H9 (cell line): ENCODE results near the gene MICB. TPM values are rescaled to one million over a fixed set of nuclear protein-coding genes. Genes with fewer than 3 reads are reported as not detected.

Source experiments
- DNase-seq: peaks from one replicate; pipeline ENCODE4 v3.0.0-alpha.2; 2017
- H2AFZ ChIP-seq: one replicate; pipeline ENCODE4 v1.6.1; 2013; ENCODE audit warnings: mild to moderate bottlenecking, low read length, control low read depth, moderate library complexity
- H2AK5ac ChIP-seq: 2 replicates; pipeline ENCODE4 v1.6.1; 2013; ENCODE audit warnings: low read length, control low read depth, mixed read lengths; ENCODE audit not compliant: insufficient read length
- H2BK120ac ChIP-seq: one replicate; pipeline ENCODE4 v1.6.1; 2013; ENCODE audit warnings: low read depth, mild to moderate bottlenecking, low read length, control low read depth, inconsistent platforms; ENCODE audit not compliant: poor library complexity, severe bottlenecking
- H2BK12ac ChIP-seq: 2 replicates; pipeline ENCODE4 v1.6.1; 2013; ENCODE audit warnings: low read length, control low read depth, mixed read lengths, low read depth; ENCODE audit not compliant: insufficient read length
- H2BK15ac ChIP-seq: 2 replicates; pipeline ENCODE4 v1.6.1; 2013; ENCODE audit warnings: low read depth, low read length, control low read depth
- H2BK20ac ChIP-seq: one replicate; pipeline ENCODE4 v1.6.1; 2013; ENCODE audit warnings: low read depth, mild to moderate bottlenecking, low read length, control low read depth, inconsistent platforms; ENCODE audit not compliant: poor library complexity, severe bottlenecking
- H2BK5ac ChIP-seq: 2 replicates; pipeline ENCODE4 v1.6.1; 2013; ENCODE audit warnings: low read length, control low read depth, mixed read lengths; ENCODE audit not compliant: insufficient read length
- H3K14ac ChIP-seq: 2 replicates; pipeline ENCODE4 v1.6.1; 2013; ENCODE audit warnings: low read length, control low read depth; ENCODE audit not compliant: insufficient read depth
- H3K18ac ChIP-seq: 2 replicates; pipeline ENCODE4 v1.6.1; 2013; ENCODE audit warnings: low read depth, mild to moderate bottlenecking, mixed read lengths, low read length, control low read depth; ENCODE audit not compliant: insufficient read length
- H3K23ac ChIP-seq: 2 replicates; pipeline ENCODE4 v1.6.1; 2013; ENCODE audit warnings: low read length, control low read depth, mixed read lengths, low read depth; ENCODE audit not compliant: insufficient read length
- H3K23me2 ChIP-seq: 2 replicates; pipeline ENCODE4 v1.6.1; 2013; ENCODE audit warnings: low read depth, mild to moderate bottlenecking, mixed read lengths, low read length, control low read depth; ENCODE audit not compliant: insufficient read length, poor library complexity, severe bottlenecking
- H3K27ac ChIP-seq: 2 replicates; pipeline ENCODE4 v1.5.1; 2013; ENCODE audit warnings: low read length, control low read depth, mixed read lengths, low read depth; ENCODE audit not compliant: insufficient read length
- H3K27me3 ChIP-seq: 2 replicates; pipeline ENCODE4 v1.6.1; 2013; ENCODE audit warnings: low read length, control low read depth, inconsistent platforms; ENCODE audit not compliant: insufficient read depth
- H3K4ac ChIP-seq: 2 replicates; pipeline ENCODE4 v1.6.1; 2013; ENCODE audit warnings: low read depth, mild to moderate bottlenecking, control low read depth, inconsistent platforms, low read length, moderate library complexity
- H3K4me1 ChIP-seq: 2 replicates; pipeline ENCODE4 v1.6.1; 2013; ENCODE audit warnings: low read length, control low read depth, inconsistent platforms; ENCODE audit not compliant: insufficient read depth
- H3K4me2 ChIP-seq: 2 replicates; pipeline ENCODE4 v1.6.1; 2013; ENCODE audit warnings: low read length, control low read depth, mixed read lengths; ENCODE audit not compliant: insufficient read length, insufficient read depth
- H3K56ac ChIP-seq: 2 replicates; pipeline ENCODE4 v1.6.1; 2013; ENCODE audit warnings: low read depth, mild to moderate bottlenecking, mixed read lengths, low read length, control low read depth; ENCODE audit not compliant: insufficient read length
- H3K79me1 ChIP-seq: 2 replicates; pipeline ENCODE4 v1.6.1; 2013; ENCODE audit warnings: low read depth, mild to moderate bottlenecking, moderate library complexity, low read length, control low read depth, inconsistent platforms; ENCODE audit not compliant: insufficient read depth, poor library complexity, severe bottlenecking
- H3K79me2 ChIP-seq: 2 replicates; pipeline ENCODE4 v1.6.1; 2013; ENCODE audit warnings: low read length, control low read depth, inconsistent platforms; ENCODE audit not compliant: insufficient read depth
- H3K9ac ChIP-seq: 2 replicates; pipeline ENCODE4 v1.6.1; 2013; ENCODE audit warnings: low read length, control low read depth, mixed read lengths; ENCODE audit not compliant: insufficient read length; ENCODE audit errors: extremely low read depth
- H3K9me3 ChIP-seq: one replicate; pipeline ENCODE4 v1.6.1; 2013; ENCODE audit warnings: low read depth, low read length, inconsistent platforms; ENCODE audit not compliant: control insufficient read depth
- H3T11ph ChIP-seq: one replicate; pipeline ENCODE4 v1.6.1; 2013; ENCODE audit warnings: mild to moderate bottlenecking, low read length, control low read depth, inconsistent platforms
- H4K20me1 ChIP-seq: one replicate; pipeline ENCODE4 v1.6.1; 2013; ENCODE audit not compliant: control insufficient read depth, insufficient read length, insufficient read depth
- H4K5ac ChIP-seq: 2 replicates; pipeline ENCODE4 v1.6.1; 2013; ENCODE audit warnings: low read depth, mild to moderate bottlenecking, mixed read lengths, low read length, control low read depth; ENCODE audit not compliant: insufficient read length
- H4K8ac ChIP-seq: replicated peaks from 2 replicates; pipeline ENCODE4 v1.6.1; 2013; ENCODE audit warnings: low read length, control low read depth, mixed read lengths, low read depth; ENCODE audit not compliant: insufficient read length
- H4K91ac ChIP-seq: 2 replicates; pipeline ENCODE4 v1.6.1; 2013; ENCODE audit warnings: low read depth, mild to moderate bottlenecking, moderate library complexity, mixed read lengths, low read length, control low read depth; ENCODE audit not compliant: insufficient read length
- H3K27ac Mint-ChIP-seq, 3 experiments: 2 replicates in 2 of 3; 3 replicates in 1 of 3; pipeline ENCODE4 v1.8.0; 2020 to 2021; ENCODE audit warnings: mixed read lengths in 3 of 3, mild to moderate bottlenecking in 1 of 3, moderate library complexity in 1 of 3
- H3K27me3 Mint-ChIP-seq: 2 replicates; pipeline ENCODE4 v1.8.0; 2021; ENCODE audit warnings: low read depth, mild to moderate bottlenecking, moderate library complexity, mixed read lengths
- H3K36me3 Mint-ChIP-seq, 3 experiments: 2 replicates in 2 of 3; 3 replicates in 1 of 3; pipeline ENCODE4 v1.8.0; 2020 to 2021; ENCODE audit warnings: low read depth in 3 of 3, mixed read lengths in 3 of 3; ENCODE audit not compliant: insufficient read depth in 1 of 3
- H3K4me1 Mint-ChIP-seq, 2 experiments: 2 replicates each; pipeline ENCODE4 v1.8.0; 2020; ENCODE audit warnings: mixed read lengths in 2 of 2
- H3K4me3 Mint-ChIP-seq, 2 experiments: 2 replicates in 1 of 2; 3 replicates in 1 of 2; pipeline ENCODE4 v1.8.0; 2020 to 2021; ENCODE audit warnings: mild to moderate bottlenecking in 2 of 2, mixed read lengths in 2 of 2, moderate library complexity in 1 of 2
- H3K9me3 Mint-ChIP-seq, 2 experiments: 2 replicates in 1 of 2; 3 replicates in 1 of 2; pipeline ENCODE4 v1.8.0; 2020; ENCODE audit warnings: mild to moderate bottlenecking in 2 of 2, mixed read lengths in 2 of 2, moderate library complexity in 1 of 2
- CTCF ChIP-seq: fragments of 200-600 bp; sonication (generic); conservative IDR thresholded peaks from 3 replicates; pipeline ENCODE4 v1.8.0; 2021; ENCODE audit warnings: antibody characterized with exemption, mild to moderate bottlenecking
- WGBS: extraction: QIAGEN DNeasy Blood & Tissue Kit; methylation state at CpG from one replicate; pipeline ENCODE4 v1.1.7; 2013; ENCODE audit warnings: missing lambda C conversion rate, low lambda C conversion rate, mixed read lengths; ENCODE audit not compliant: insufficient read length; ENCODE audit errors: extremely low coverage; 5-methylcytosine and 5-hydroxymethylcytosine counted together
- total RNA-seq: library from RNA; stranded (reverse); gene quantifications from 2 replicates; pipeline ENCODE4 v1.2.1, GENCODE V29; 2021

MICB gene
- total RNA-seq, 1 experiment from 2014 or later = 6.2 TPM

GRCh38 chr6:31533455-31533841 is 35.5 kb downstream of the MICB start:
- no peak for TF ChIP-seq CTCF

More at GRCh38 chr6:31533455-31533841, 35.5 kb downstream of the MICB start:
- Histone ChIP-seq H3K56ac (no peak overlapping the region), H3T11ph (no peak overlapping the region), H3K9ac (no peak overlapping the region), H3K23me2 (no peaks in the 10 kb centered on the region), H4K91ac (no peak overlapping the region), H3K18ac (no peak overlapping the region), H3K4ac (no peak overlapping the region), H2AK5ac (no peak overlapping the region), H2AFZ (no peak overlapping the region), H3K14ac (no peak overlapping the region), H2BK12ac (no peak overlapping the region), H3K23ac (no peak overlapping the region), H3K9me3 (no peaks in the 10 kb centered on the region), H2BK20ac (no peak overlapping the region), H4K20me1 (peaks cover 4% of the 10 kb centered on the region), H3K27me3 (no peaks in the 10 kb centered on the region), H3K27ac (no peak overlapping the region), H4K5ac (no peak overlapping the region), H2BK120ac (no peak overlapping the region), H2BK5ac (no peak overlapping the region), H3K79me2 (peaks cover 2% of the 10 kb centered on the region; the same call in 1 of the 2 replicates), H4K8ac (no peak overlapping the region), H3K4me1 (no peaks in the 10 kb centered on the region; the same call in 1 of the 2 replicates), H3K79me1 (peaks cover 11% of the 10 kb centered on the region), H3K4me2 (no peak overlapping the region), H2BK15ac (no peak overlapping the region)
- DNase-seq = no peak
- no peaks in the 10 kb centered on the region for H3K27me3 Mint-ChIP-seq
- H3K36me3 Mint-ChIP-seq = peaks cover 75 to 90% (median 85%) of the 10 kb centered on the region in 3 experiments
- no CpG with 5 or more reads among the region's 1 CpG for WGBS
- no peak overlapping the region for H3K4me3 Mint-ChIP-seq
- H3K9me3 Mint-ChIP-seq = no peaks in the 10 kb centered on the region
- peaks cover 28 to 39% of the 10 kb centered on the region in 2 experiments for H3K4me1 Mint-ChIP-seq
- H3K27ac Mint-ChIP-seq = peak overlapping the region in 2 of 3 experiments; percentile 38 to 40; a peak in 2 of 7 replicates
